GM23248 (cell line): ENCODE data around the gene PRR12. TPM values are rescaled to one million over a fixed set of nuclear protein-coding genes. Genes with fewer than 3 reads are reported as not detected.
A peak's percentile ranks its signal among the peaks of the same experiment; 100 is the strongest.

Experiments
- DNase-seq: peaks from one replicate; pipeline ENCODE4 v3.0.0-alpha.2; 2015
- H2AFZ ChIP-seq: fragments of 200-600 bp; sonication (generic); 2 replicates; pipeline ENCODE4 v1.6.1; 2016; ENCODE audit warnings: antibody characterized with exemption
- H3F3A ChIP-seq: fragments of 200-600 bp; sonication (generic); 2 replicates; pipeline ENCODE4 v1.6.1; 2016; ENCODE audit warnings: mild to moderate bottlenecking, antibody characterized with exemption, mixed run types; ENCODE audit not compliant: insufficient read depth
- H3K27ac ChIP-seq: fragments of 200-600 bp; sonication (generic); 2 replicates; pipeline ENCODE4 v1.5.1; 2016; ENCODE audit warnings: mild to moderate bottlenecking
- H3K27me3 ChIP-seq: fragments of 200-600 bp; sonication (generic); replicated peaks from 2 replicates; pipeline ENCODE4 v1.6.1; 2016; ENCODE audit warnings: mild to moderate bottlenecking; ENCODE audit not compliant: insufficient read depth
- H3K36me3 ChIP-seq: fragments of 200-600 bp; sonication (generic); 2 replicates; pipeline ENCODE4 v1.6.1; 2016; ENCODE audit warnings: low read depth, mild to moderate bottlenecking
- H3K4me1 ChIP-seq: fragments of 200-600 bp; sonication (generic); 2 replicates; pipeline ENCODE4 v1.6.1; 2016; ENCODE audit warnings: mild to moderate bottlenecking; ENCODE audit not compliant: insufficient read depth
- H3K4me2 ChIP-seq: fragments of 200-600 bp; sonication (generic); one replicate; pipeline ENCODE4 v1.6.1; 2016; ENCODE audit warnings: mild to moderate bottlenecking; ENCODE audit not compliant: unreplicated experiment
- H3K4me3 ChIP-seq: fragments of 200-600 bp; sonication (generic); 2 replicates; pipeline ENCODE4 v1.5.1; 2016; ENCODE audit warnings: mild to moderate bottlenecking
- H3K79me2 ChIP-seq: fragments of 200-600 bp; sonication (generic); 2 replicates; pipeline ENCODE4 v1.6.1; 2016; ENCODE audit warnings: mild to moderate bottlenecking; ENCODE audit not compliant: insufficient read depth
- H3K9ac ChIP-seq: fragments of 200-600 bp; sonication (generic); 2 replicates; pipeline ENCODE4 v1.6.1; 2016; ENCODE audit warnings: mild to moderate bottlenecking
- H3K9me2 ChIP-seq: fragments of 200-600 bp; sonication (generic); 2 replicates; pipeline ENCODE4 v1.6.1; 2016; ENCODE audit warnings: mixed run types, mild to moderate bottlenecking, moderate library complexity; ENCODE audit not compliant: insufficient read depth
- H3K9me3 ChIP-seq: fragments of 200-600 bp; sonication (generic); one replicate; pipeline ENCODE4 v1.6.1; 2017; ENCODE audit warnings: low read depth
- H4K20me1 ChIP-seq: fragments of 200-600 bp; sonication (generic); 2 replicates; pipeline ENCODE4 v1.6.0; 2016; ENCODE audit not compliant: insufficient read depth
- EZH2 ChIP-seq: fragments of 200-600 bp; sonication (generic); IDR thresholded peaks from 2 replicates; pipeline ENCODE4 v1.6.1; 2018; ENCODE audit warnings: antibody characterized with exemption, mild to moderate bottlenecking; ENCODE audit not compliant: insufficient read depth, poor library complexity, severe bottlenecking
- EZH2phosphoT487 ChIP-seq: fragments of 200-600 bp; sonication (generic); IDR thresholded peaks from 2 replicates; pipeline ENCODE4 v1.6.1; 2018; ENCODE audit warnings: antibody characterized with exemption, moderate library complexity, mild to moderate bottlenecking, low read depth; ENCODE audit not compliant: insufficient read depth
- WGBS, 2 experiments: methylation state at CpG; one replicate each; pipeline ENCODE4 v1.1.6; 2015 to 2017; ENCODE audit warnings: low lambda C conversion rate in 2 of 2, low coverage in 1 of 2; ENCODE audit errors: missing lambda C conversion rate in 2 of 2; 5-methylcytosine and 5-hydroxymethylcytosine counted together
- in situ Hi-C: fragments of 300-500 bp; cut with MboI; formaldehyde crosslinking; loops from 2 replicates; pipeline ENCODE4 v1.15.0; 2020
- polyA plus RNA-seq: library from polyadenylated mRNA; unstranded; fragments of >200 nt; fragmentation: Nextera tagmentation; extraction: Ambion mirVana; gene quantifications from 2 replicates; pipeline ENCODE4 v1.2.1, GENCODE V29; 2016
- total RNA-seq: library from RNA; depleted of rRNA; stranded (reverse); fragments of >200 nt; shearing (Covaris generic); gene quantifications from 2 replicates; pipeline ENCODE4 v1.2.3, GENCODE V29; 2014

PRR12 gene
- total and polyA plus RNA-seq, 2 experiments from 2014 or later: 0.86 to 2.9 TPM

- Histone ChIP-seq H3K9ac (peak overlapping the region; percentile 89), H3K4me3 (peak overlapping the region; percentile 88), H3K4me2 (peak overlapping the region; percentile 92), H3K9me3 (no peaks in the 10 kb centered on the region), H4K20me1 (no peaks in the 10 kb centered on the region), H3K27me3 (no peaks in the 10 kb centered on the region), H3K79me2 (peaks cover 31% of the 10 kb centered on the region), H2AFZ (peak overlapping the region; percentile 59), H3K36me3 (peaks cover 5% of the 10 kb centered on the region; the same call in 1 of the 2 replicates), H3K9me2 (no peaks in the 10 kb centered on the region), H3K4me1 (peaks cover 10% of the 10 kb centered on the region; the same call in 1 of the 2 replicates), H3K27ac (peak overlapping the region; percentile 63), H3F3A (peaks cover 13% of the 10 kb centered on the region; the same call in 1 of the 2 replicates)
- in situ Hi-C loops: no loop called here
- TF ChIP-seq EZH2: no peak
- TF ChIP-seq EZH2phosphoT487: no peak
- peak; percentile 91 for DNase-seq
- WGBS, 2 experiments: 1% methylated on average over 36 to 53 of the region's 53 CpGs
These were observed 73.4 kb downstream of the PRR12 start for GRCh38 chr19:49664171-49665035.

- WGBS, 2 experiments: 0 to 1% methylated on average over 7 of the region's 7 CpGs
- Histone ChIP-seq H3K27ac (peak overlapping the region; percentile 63), H3K9ac (peak overlapping the region; percentile 89), H3K9me3 (no peaks in the 10 kb centered on the region), H3K27me3 (no peaks in the 10 kb centered on the region), H3K36me3 (peaks cover 3% of the 10 kb centered on the region; the same call in 1 of the 2 replicates), H3K79me2 (peaks cover 31% of the 10 kb centered on the region), H3K4me2 (peak overlapping the region; percentile 92), H3K4me3 (peak overlapping the region; percentile 88), H2AFZ (peak overlapping the region; percentile 86; the same call in 1 of the 2 replicates), H3F3A (peaks cover 13% of the 10 kb centered on the region; the same call in 1 of the 2 replicates), H3K9me2 (no peaks in the 10 kb centered on the region), H4K20me1 (no peaks in the 10 kb centered on the region), H3K4me1 (peaks cover 10% of the 10 kb centered on the region; the same call in 1 of the 2 replicates)
- DNase-seq: no peak
- in situ Hi-C loops: no loop called here
- TF ChIP-seq EZH2 (no peak), EZH2phosphoT487 (no peak)
These were observed 74.0 kb downstream of the PRR12 start for GRCh38 chr19:49665036-49665350.

DNA sequence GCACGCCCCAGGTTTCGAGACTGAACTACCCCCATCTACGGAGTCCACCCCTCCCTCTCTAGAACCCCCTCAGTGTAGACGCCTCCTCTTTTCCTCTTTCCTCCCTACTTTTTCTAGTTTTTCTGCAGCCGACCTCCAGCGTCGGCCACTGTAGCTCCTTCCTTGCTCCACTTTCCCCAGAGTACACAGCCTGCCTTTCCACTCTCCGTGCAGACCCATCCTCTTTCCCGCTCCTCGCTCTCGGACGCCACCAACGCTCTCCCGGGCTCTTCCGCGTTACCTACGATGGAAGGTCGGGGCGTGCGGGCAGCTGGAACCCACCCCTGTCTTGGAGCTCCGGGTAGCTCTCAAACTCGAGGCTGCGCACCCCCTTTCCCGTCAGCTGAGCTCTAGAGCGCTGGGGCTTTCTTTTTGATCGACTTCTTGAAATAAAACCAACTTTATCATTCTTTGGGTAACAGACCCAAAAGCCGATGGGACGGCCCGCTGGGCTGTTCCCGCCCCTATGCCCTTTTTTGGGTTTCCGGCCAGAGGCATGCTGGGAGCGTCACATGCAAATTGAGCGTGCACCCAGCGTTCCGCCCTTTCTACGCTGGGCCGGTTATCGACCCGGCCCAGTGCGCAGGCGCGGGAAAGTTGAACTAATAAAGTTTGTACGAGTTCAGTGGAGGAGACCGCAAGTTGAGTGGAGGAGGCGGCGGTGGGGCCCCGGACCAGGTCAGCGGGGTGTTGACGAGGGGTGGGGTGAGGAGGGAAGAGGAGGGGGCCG is 74.6 kb downstream of the PRR12 start, which contains the start of the genes BCL2L12 and IRF3:
Gene BCL2L12, plus strand, starts transcription at position 583 of the 769 bp plus-strand sequence. CDS start 760 bp downstream, outside the sequence.
Gene IRF3, minus strand, starts transcription at position 507 of the 769 bp plus-strand sequence. CDS start 1,019 bp downstream, outside the sequence.
- Histone ChIP-seq H3K36me3 (no peaks in the 10 kb centered on the region; the same call in 1 of the 2 replicates), H3K4me3 (peak within 1 kb of the TSS; percentile 88), H3K4me1 (peaks cover 10% of the 10 kb centered on the region; the same call in 1 of the 2 replicates), H3K79me2 (peaks cover 31% of the 10 kb centered on the region), H3K27me3 (no peaks in the 10 kb centered on the region), H3K4me2 (peak within 1 kb of the TSS; percentile 92), H2AFZ (peak within 1 kb of the TSS; percentile 86), H3K9ac (peak within 1 kb of the TSS; percentile 89), H3K9me3 (no peaks in the 10 kb centered on the region), H3F3A (peaks cover 13% of the 10 kb centered on the region; the same call in 1 of the 2 replicates), H4K20me1 (no peaks in the 10 kb centered on the region), H3K9me2 (no peaks in the 10 kb centered on the region), H3K27ac (peak within 1 kb of the TSS; percentile 63)
- peak; percentile 99 for DNase-seq
- WGBS, 2 experiments: 1% methylated on average over 49 to 50 of the region's 50 CpGs
- in situ Hi-C loops: no loop called here
- no peak for TF ChIP-seq EZH2

DNA sequence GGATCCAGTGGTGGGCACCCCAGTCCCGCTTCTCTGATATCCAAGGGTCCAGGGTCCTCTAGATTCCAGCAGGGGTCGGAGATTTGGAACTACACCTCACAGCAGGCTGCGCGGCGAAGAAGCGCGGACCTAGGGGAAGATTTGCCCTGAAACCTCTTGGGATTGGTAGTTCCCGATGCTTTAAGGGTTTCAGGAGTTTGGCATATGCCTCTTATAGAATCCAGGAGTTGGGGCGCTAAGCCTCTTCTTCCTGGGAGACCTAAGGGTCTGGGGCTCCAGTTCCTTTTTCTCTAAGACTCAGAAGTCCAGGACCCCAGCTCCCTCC is 75.1 kb downstream of the PRR12 start:
- in situ Hi-C loops: no loop called here
- peak overlapping the region; percentile 86 for H3K4me2 ChIP-seq
- H4K20me1 ChIP-seq: no peaks in the 10 kb centered on the region
- no peak for DNase-seq
- TF ChIP-seq EZH2phosphoT487: no peak
- TF ChIP-seq EZH2: no peak
- H3K36me3 ChIP-seq: no peaks in the 10 kb centered on the region; the same call in 1 of the 2 replicates
- no peaks in the 10 kb centered on the region for H3K27me3 ChIP-seq
- peak overlapping the region; percentile 86 for H2AFZ ChIP-seq
- WGBS, 2 experiments: 0% methylated on average over 9 of the region's 9 CpGs
- H3K4me1 ChIP-seq: peaks cover 10% of the 10 kb centered on the region; the same call in 1 of the 2 replicates
- peaks cover 13% of the 10 kb centered on the region; the same call in 1 of the 2 replicates for H3F3A ChIP-seq
- no peaks in the 10 kb centered on the region for H3K9me3 ChIP-seq
- H3K79me2 ChIP-seq: peaks cover 31% of the 10 kb centered on the region
- H3K9ac ChIP-seq: peak overlapping the region; percentile 89
- H3K27ac ChIP-seq: peak overlapping the region; percentile 39; the same call in 1 of the 2 replicates
- no peaks in the 10 kb centered on the region for H3K9me2 ChIP-seq
- peak overlapping the region; percentile 88 for H3K4me3 ChIP-seq
